Measurements from ENCODE around the gene ZNF655. TPM values are rescaled to one million over a fixed set of nuclear protein-coding genes. Genes with fewer than 3 reads are reported as not detected.

The ZNF655 gene
- total and polyA plus RNA-seq, 2 of the 4 experiments (the other 2 are of a cell fraction): 49.6 to 54.7 TPM

- TF ChIP-seq SMC3 (IDR thresholded peaks at IDR 0.05; ENCODE audit: low read depth, low read length): peak; percentile 13; the same call in 1 of the 2 replicates
- TF ChIP-seq MAZ (IDR thresholded peaks at IDR 0.05; ENCODE audit: borderline replicate concordance, low read depth, low read length): no peak
- TF ChIP-seq CEBPB (IDR thresholded peaks at IDR 0.05; ENCODE audit: low read depth, low read length): no peak
These were observed 58.1 kb downstream of the ZNF655 start, which contains the start of gene ZSCAN25 (continued) for GRCh38 chr7:99616359-99617191.

- ChIA-PET POLR2A (ENCODE audit: unreplicated experiment) (no interaction called here), CTCF (interaction anchor here (0.6 to 1.1 kb wide), 3 partner anchors 14 to 327 kb away, joined by 3 read pairs; no protein-coding TSS in a partner anchor)
- dilution Hi-C loops (cut with HindIII; ENCODE audit: low sequenced_read_pairs, unreplicated experiment) (no loop called here), in situ Hi-C loops (cut with MboI; ENCODE audit: low sequenced_read_pairs) (loop anchor here (5.0 kb wide), 1 partner anchor 55 kb away; no protein-coding TSS in a partner anchor), intact Hi-C loops (cut with micrococcal nuclease) (loop anchor here (2.0 to 5.0 kb wide), 3 partner anchors 55 to 375 kb away; partner anchors contain the start of gene ZKSCAN5)
- no peak overlapping the region for H3K23ac ChIP-seq (ENCODE audit: low read depth, low read length)
- H4K91ac ChIP-seq (ENCODE audit: insufficient read depth, low read depth, low read length): peak overlapping the region; percentile 42; the same call in 1 of the 2 replicates
- no peak for DNase-seq
- H3K36me3 ChIP-seq (ENCODE audit: control insufficient read depth, insufficient read depth, low read length): peaks cover 24% of the 10 kb centered on the region
- H4K5ac ChIP-seq (ENCODE audit: low read depth, low read length): peak overlapping the region; percentile 50
- H4K8ac ChIP-seq (ENCODE audit: low read depth in 2 of 2, low read length in 2 of 2): peak overlapping the region; percentile 68 to 93
- H3K9ac ChIP-seq (ENCODE audit: low read depth, low read length): peak overlapping the region; percentile 79
- H2BK120ac ChIP-seq (ENCODE audit: low read depth, low read length): no peak overlapping the region
- TF ChIP-seq RAD21 (IDR thresholded peaks at IDR 0.05; ENCODE audit: low read length) (peak; percentile 3; the same call in 1 of the 2 replicates), FOS (IDR thresholded peaks at IDR 0.05; ENCODE audit: low read depth, low read length) (no peak)
- no peaks in the 10 kb centered on the region for H4K20me1 ChIP-seq (ENCODE audit: insufficient read depth, low read length)
- peak overlapping the region; percentile 90 for H2AK9ac ChIP-seq (replicated peaks; ENCODE audit: low read depth, low read length, poor library complexity)
- peaks cover 17 to 35% of the 10 kb centered on the region in 2 experiments; a peak in 3 of 4 replicates for H3K79me1 ChIP-seq (ENCODE audit: low read depth in 1 of 2, low read length in 2 of 2)
- H3K9me3 ChIP-seq (ENCODE audit: control insufficient read depth, insufficient read depth, low read length): no peaks in the 10 kb centered on the region
- H2AFZ ChIP-seq (replicated peaks; ENCODE audit: low read length, poor library complexity): peak overlapping the region; percentile 99
- 0 out of 2 replicates have a peak overlapping the region, but pooled peaks have one; percentile 32 for H3K56ac ChIP-seq (ENCODE audit: extremely low read depth, insufficient read depth, low read length)
- peak overlapping the region; percentile 64 for H2AK5ac ChIP-seq (ENCODE audit: low read depth, low read length)
- ATAC-seq (ENCODE audit: low read depth): no peak
- no peak overlapping the region for H3K18ac ChIP-seq (ENCODE audit: low read depth, low read length)
- H3K27me3 ChIP-seq (ENCODE audit: control insufficient read depth, insufficient read depth, low read length): no peaks in the 10 kb centered on the region
- no TSS peak for BruUV-seq (replicated peaks)
- peak overlapping the region; percentile 72 for H3K4ac ChIP-seq (ENCODE audit: low read depth, low read length)
- H2BK5ac ChIP-seq (ENCODE audit: low read depth, low read length, poor library complexity, severe bottlenecking): peak overlapping the region; percentile 16
- H2BK20ac ChIP-seq (ENCODE audit: low read depth, low read length): no peak overlapping the region
- H3K4me1 ChIP-seq (ENCODE audit: control insufficient read depth, insufficient read depth, low read length): no peaks in the 10 kb centered on the region
- H3K9me1 ChIP-seq (ENCODE audit: insufficient read depth, low read length): peaks cover 3% of the 10 kb centered on the region
- H3K4me3 ChIP-seq (ENCODE audit: insufficient read depth, low read depth, low read length): peak overlapping the region; percentile 63
- peak overlapping the region; percentile 76 for H3K4me2 ChIP-seq (ENCODE audit: low read depth, low read length)
- H2BK15ac ChIP-seq (ENCODE audit: low read depth, low read length): no peak overlapping the region
- H3K14ac ChIP-seq (replicated peaks; ENCODE audit: low read depth, low read length): peak overlapping the region; percentile 77; the same call in 1 of the 2 replicates
- 47% methylated on average over 5 of the region's 22 CpGs; no CpG with 5 or more reads in 1 of the 2 experiments for WGBS, 2 experiments (ENCODE audit: extremely low coverage in 2 of 2, insufficient read length in 1 of 2)
- peak overlapping the region; percentile 46 for H3K27ac ChIP-seq (ENCODE audit: insufficient read depth, low read length)
These were observed 58.8 kb downstream of the ZNF655 start for GRCh38 chr7:99617192-99617781.

Data from IMR-90 (cell line).